Neural progenitor cell (in vitro differentiated cells): ENCODE results near the gene CHRM4. TPM values are rescaled to one million over a fixed set of nuclear protein-coding genes. Genes with fewer than 3 reads are reported as not detected.

ENCODE experiments used
- DNase-seq: peaks from one replicate; pipeline ENCODE4 v3.0.0-alpha.2; 2016; ENCODE audit warnings: low spot score
- H2AFZ ChIP-seq: fragments of 200-600 bp; sonication (generic); replicated peaks from 2 replicates; pipeline ENCODE4 v1.6.1; 2016; ENCODE audit warnings: antibody characterized with exemption
- H3F3A ChIP-seq: fragments of 200-600 bp; sonication (generic); 2 replicates; pipeline ENCODE4 v1.6.1; 2016; ENCODE audit warnings: antibody characterized with exemption, low read depth
- H3K27ac ChIP-seq: fragments of 200-600 bp; sonication (generic); 2 replicates; pipeline ENCODE4 v1.5.1; 2016; ENCODE audit warnings: mild to moderate bottlenecking
- H3K27me3 ChIP-seq: fragments of 200-600 bp; sonication (generic); 2 replicates; pipeline ENCODE4 v1.6.1; 2016; ENCODE audit warnings: mild to moderate bottlenecking, moderate library complexity
- H3K36me3 ChIP-seq: fragments of 200-600 bp; sonication (generic); 2 replicates; pipeline ENCODE4 v1.5.1; 2016
- H3K4me1 ChIP-seq: fragments of 200-600 bp; sonication (generic); 2 replicates; pipeline ENCODE4 v1.6.1; 2016; ENCODE audit warnings: mixed run types
- H3K4me2 ChIP-seq: fragments of 200-600 bp; sonication (generic); 2 replicates; pipeline ENCODE4 v1.6.1; 2016
- H3K4me3 ChIP-seq: fragments of 200-600 bp; sonication (generic); 2 replicates; pipeline ENCODE4 v1.5.1; 2016
- H3K79me2 ChIP-seq: fragments of 200-600 bp; sonication (generic); 2 replicates; pipeline ENCODE4 v1.6.1; 2016; ENCODE audit warnings: low read depth
- H3K9ac ChIP-seq: fragments of 200-600 bp; sonication (generic); 2 replicates; pipeline ENCODE4 v1.6.1; 2016
- H3K9me3 ChIP-seq: fragments of 200-600 bp; sonication (generic); 2 replicates; pipeline ENCODE4 v1.5.1; 2016; ENCODE audit warnings: low read depth
- H4K20me1 ChIP-seq: fragments of 200-600 bp; sonication (generic); 2 replicates; pipeline ENCODE4 v1.6.1; 2016; ENCODE audit warnings: low read depth
- H3K27ac Mint-ChIP-seq: 3 replicates; pipeline ENCODE4 v1.8.0; 2021; ENCODE audit warnings: mixed read lengths
- H3K27me3 Mint-ChIP-seq: 2 replicates; pipeline ENCODE4 v1.8.0; 2022; ENCODE audit warnings: low read depth, mild to moderate bottlenecking, inconsistent platforms, moderate library complexity, mixed read lengths; ENCODE audit not compliant: insufficient read depth
- H3K36me3 Mint-ChIP-seq: 3 replicates; pipeline ENCODE4 v1.8.0; 2021; ENCODE audit warnings: mixed read lengths
- H3K4me1 Mint-ChIP-seq: 3 replicates; pipeline ENCODE4 v1.8.0; 2021; ENCODE audit warnings: mixed read lengths
- H3K4me3 Mint-ChIP-seq: 3 replicates; pipeline ENCODE4 v1.8.0; 2021; ENCODE audit warnings: mild to moderate bottlenecking, moderate library complexity, mixed read lengths
- H3K9me3 Mint-ChIP-seq: 3 replicates; pipeline ENCODE4 v1.8.0; 2020; ENCODE audit warnings: mixed read lengths
- EZH2 ChIP-seq: fragments of 200-600 bp; sonication (generic); IDR thresholded peaks from 2 replicates; pipeline ENCODE4 v1.6.1; 2017; ENCODE audit warnings: antibody characterized with exemption, mild to moderate bottlenecking, moderate library complexity
- EZH2phosphoT487 ChIP-seq: fragments of 200-600 bp; sonication (generic); IDR thresholded peaks from 2 replicates; pipeline ENCODE4 v1.6.1; 2017; ENCODE audit warnings: antibody characterized with exemption
- total RNA-seq: library from RNA; depleted of rRNA; stranded (reverse); fragments of >200 nt; gene quantifications from 2 replicates; pipeline ENCODE4 v1.2.3, GENCODE V29; 2015; ENCODE audit warnings: low replicate concordance
- TF ChIP-seq, protein P1 (sequence below): fragments of 200-600 bp; sonication (generic); IDR thresholded peaks from 2 replicates; pipeline ENCODE4 v1.5.1; 2017; ENCODE audit warnings: antibody characterized with exemption, mild to moderate bottlenecking

CHRM4 gene
- total RNA-seq = 0.31 TPM in 1 of 2 replicates, not detected in the other

- Histone ChIP-seq H3K4me3 (peak within 1 kb of the TSS; percentile 49), H3K36me3 (no peaks in the 10 kb centered on the region), H3K79me2 (no peaks in the 10 kb centered on the region), H3F3A (peaks cover 22% of the 10 kb centered on the region), H3K9me3 (no peaks in the 10 kb centered on the region), H2AFZ (no peak within 1 kb of the TSS), H3K4me1 (peaks cover 23% of the 10 kb centered on the region), H4K20me1 (peaks cover 62% of the 10 kb centered on the region), H3K4me2 (peak within 1 kb of the TSS; percentile 83), H3K27me3 (peaks cover 75% of the 10 kb centered on the region), H3K9ac (no peak within 1 kb of the TSS), H3K27ac (no peak within 1 kb of the TSS)
- Mint-ChIP-seq H3K9me3 (peaks cover 2% of the 10 kb centered on the region), H3K4me1 (peaks cover 31% of the 10 kb centered on the region), H3K27ac (no peak within 1 kb of the TSS), H3K36me3 (no peaks in the 10 kb centered on the region), H3K27me3 (peaks cover 41% of the 10 kb centered on the region), H3K4me3 (peak within 1 kb of the TSS; percentile 84)
- TF ChIP-seq, protein P1, sequence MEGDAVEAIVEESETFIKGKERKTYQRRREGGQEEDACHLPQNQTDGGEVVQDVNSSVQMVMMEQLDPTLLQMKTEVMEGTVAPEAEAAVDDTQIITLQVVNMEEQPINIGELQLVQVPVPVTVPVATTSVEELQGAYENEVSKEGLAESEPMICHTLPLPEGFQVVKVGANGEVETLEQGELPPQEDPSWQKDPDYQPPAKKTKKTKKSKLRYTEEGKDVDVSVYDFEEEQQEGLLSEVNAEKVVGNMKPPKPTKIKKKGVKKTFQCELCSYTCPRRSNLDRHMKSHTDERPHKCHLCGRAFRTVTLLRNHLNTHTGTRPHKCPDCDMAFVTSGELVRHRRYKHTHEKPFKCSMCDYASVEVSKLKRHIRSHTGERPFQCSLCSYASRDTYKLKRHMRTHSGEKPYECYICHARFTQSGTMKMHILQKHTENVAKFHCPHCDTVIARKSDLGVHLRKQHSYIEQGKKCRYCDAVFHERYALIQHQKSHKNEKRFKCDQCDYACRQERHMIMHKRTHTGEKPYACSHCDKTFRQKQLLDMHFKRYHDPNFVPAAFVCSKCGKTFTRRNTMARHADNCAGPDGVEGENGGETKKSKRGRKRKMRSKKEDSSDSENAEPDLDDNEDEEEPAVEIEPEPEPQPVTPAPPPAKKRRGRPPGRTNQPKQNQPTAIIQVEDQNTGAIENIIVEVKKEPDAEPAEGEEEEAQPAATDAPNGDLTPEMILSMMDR = peak; percentile 61
- TF ChIP-seq EZH2phosphoT487 = no peak
- peak; percentile 77 for DNase-seq
These were observed at the start of gene CHRM4 for GRCh38 chr11:46391578-46392420. Gene CHRM4 (minus strand): TSS chr11:46391776. CDS start chr11:46386557, 5,219 bp downstream.

DNA sequence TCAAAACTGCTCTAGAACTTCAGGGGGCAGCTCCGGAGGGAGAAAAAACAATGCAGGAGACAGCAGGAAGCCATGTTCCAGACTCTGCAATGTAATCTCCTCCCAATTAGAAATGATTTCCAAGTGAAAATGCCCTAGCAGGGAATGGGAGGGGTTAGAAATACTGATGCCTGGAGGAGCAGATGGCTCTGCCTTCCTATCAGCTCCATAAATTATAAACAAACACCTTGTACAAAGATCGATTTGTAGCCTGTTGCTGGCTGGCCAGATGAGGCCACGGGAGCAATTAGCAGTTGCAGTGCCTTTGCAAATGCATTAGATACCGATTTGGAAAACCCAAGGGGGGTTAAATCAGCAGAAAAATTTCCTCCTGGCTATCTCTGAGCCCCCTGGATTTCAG lies 46.6 kb upstream of the CHRM4 start:
- TF ChIP-seq EZH2 = no peak
- no peak for TF ChIP-seq EZH2phosphoT487
- TF ChIP-seq, protein P1 = no peak
- Mint-ChIP-seq H3K27me3 (no peaks in the 10 kb centered on the region), H3K36me3 (peaks cover 20% of the 10 kb centered on the region), H3K9me3 (no peaks in the 10 kb centered on the region), H3K27ac (no peak overlapping the region), H3K4me3 (no peak overlapping the region), H3K4me1 (no peaks in the 10 kb centered on the region)
- peaks cover 3% of the 10 kb centered on the region for H4K20me1 ChIP-seq
- no peak overlapping the region for H3K4me3 ChIP-seq
- no peak overlapping the region for H3K4me2 ChIP-seq
- no peak overlapping the region for H3K27ac ChIP-seq
- H3K9ac ChIP-seq = no peak overlapping the region
- DNase-seq = no peak
- no peaks in the 10 kb centered on the region for H3K9me3 ChIP-seq
- peaks cover 5% of the 10 kb centered on the region for H3K4me1 ChIP-seq
- no peak overlapping the region for H2AFZ ChIP-seq
- no peaks in the 10 kb centered on the region for H3K27me3 ChIP-seq
- H3F3A ChIP-seq = peaks cover 5% of the 10 kb centered on the region
- H3K79me2 ChIP-seq = no peaks in the 10 kb centered on the region
- H3K36me3 ChIP-seq = no peaks in the 10 kb centered on the region

- Histone ChIP-seq H3K27me3 (no peaks in the 10 kb centered on the region), H3K79me2 (no peaks in the 10 kb centered on the region), H3K27ac (no peak overlapping the region), H3K4me3 (no peak overlapping the region), H3K9me3 (no peaks in the 10 kb centered on the region), H3F3A (peaks cover 5% of the 10 kb centered on the region), H3K4me2 (no peak overlapping the region), H4K20me1 (peaks cover 3% of the 10 kb centered on the region), H2AFZ (no peak overlapping the region), H3K36me3 (no peaks in the 10 kb centered on the region), H3K4me1 (peaks cover 5% of the 10 kb centered on the region), H3K9ac (no peak overlapping the region)
- Mint-ChIP-seq H3K27ac (no peak overlapping the region), H3K9me3 (no peaks in the 10 kb centered on the region), H3K4me1 (no peaks in the 10 kb centered on the region), H3K27me3 (no peaks in the 10 kb centered on the region), H3K4me3 (no peak overlapping the region), H3K36me3 (peaks cover 19% of the 10 kb centered on the region)
- no peak for DNase-seq
- TF ChIP-seq, protein P1 = no peak
- TF ChIP-seq EZH2phosphoT487 (no peak), EZH2 (no peak)
These were observed 45.6 kb upstream of the CHRM4 start for GRCh38 chr11:46437122-46437689.
